Activated CD4-positive, alpha-beta memory T cell treated with anti-CD3 and anti-CD28 coated beads, Interleukin-2, amount 10 ng/mL, durations not matched to agents 7 days and 5 days (primary cell): Measurements from ENCODE around the gene PDE6B. TPM values are rescaled to one million over a fixed set of nuclear protein-coding genes. Genes with fewer than 3 reads are reported as not detected.

Source experiments
- CTCF ChIA-PET: fragments of 350-600 bp; sonication (Branson Sonifier 250); formaldehyde crosslinking; loops from one replicate; lab custom pipeline; 2021; ENCODE audit warnings: antibody characterized with exemption, inconsistent platforms; lab: Charles Lee
- POLR2A ChIA-PET: fragments of 350-600 bp; sonication (Branson Sonifier 250); formaldehyde crosslinking; loops from one replicate; lab custom pipeline; 2021; ENCODE audit warnings: antibody characterized with exemption; lab: Charles Lee
- DNase-seq: peaks from one replicate; pipeline ENCODE4 v3.0.0-alpha.2; 2020
- H3K27ac Mint-ChIP-seq: one replicate; pipeline ENCODE4 v1.8.0; 2021; ENCODE audit warnings: mild to moderate bottlenecking, mixed read lengths
- H3K27me3 Mint-ChIP-seq: one replicate; pipeline ENCODE4 v1.8.0; 2021; ENCODE audit warnings: mixed read lengths
- H3K36me3 Mint-ChIP-seq: one replicate; pipeline ENCODE4 v1.8.0; 2021; ENCODE audit warnings: low read depth, mixed read lengths
- H3K4me1 Mint-ChIP-seq: one replicate; pipeline ENCODE4 v1.8.0; 2021; ENCODE audit warnings: mixed read lengths
- H3K4me3 Mint-ChIP-seq: one replicate; pipeline ENCODE4 v1.8.0; 2021; ENCODE audit warnings: mild to moderate bottlenecking, mixed read lengths
- H3K9me3 Mint-ChIP-seq: one replicate; pipeline ENCODE4 v1.8.0; 2021; ENCODE audit warnings: mixed read lengths
- total RNA-seq, 2 experiments: library from RNA; stranded (reverse); gene quantifications; one replicate each; pipeline ENCODE4 v1.2.3, GENCODE V29; 2021

Gene PDE6B
- total RNA-seq, 2 experiments from 2014 or later = 13.3 to 16.4 TPM

DNA sequence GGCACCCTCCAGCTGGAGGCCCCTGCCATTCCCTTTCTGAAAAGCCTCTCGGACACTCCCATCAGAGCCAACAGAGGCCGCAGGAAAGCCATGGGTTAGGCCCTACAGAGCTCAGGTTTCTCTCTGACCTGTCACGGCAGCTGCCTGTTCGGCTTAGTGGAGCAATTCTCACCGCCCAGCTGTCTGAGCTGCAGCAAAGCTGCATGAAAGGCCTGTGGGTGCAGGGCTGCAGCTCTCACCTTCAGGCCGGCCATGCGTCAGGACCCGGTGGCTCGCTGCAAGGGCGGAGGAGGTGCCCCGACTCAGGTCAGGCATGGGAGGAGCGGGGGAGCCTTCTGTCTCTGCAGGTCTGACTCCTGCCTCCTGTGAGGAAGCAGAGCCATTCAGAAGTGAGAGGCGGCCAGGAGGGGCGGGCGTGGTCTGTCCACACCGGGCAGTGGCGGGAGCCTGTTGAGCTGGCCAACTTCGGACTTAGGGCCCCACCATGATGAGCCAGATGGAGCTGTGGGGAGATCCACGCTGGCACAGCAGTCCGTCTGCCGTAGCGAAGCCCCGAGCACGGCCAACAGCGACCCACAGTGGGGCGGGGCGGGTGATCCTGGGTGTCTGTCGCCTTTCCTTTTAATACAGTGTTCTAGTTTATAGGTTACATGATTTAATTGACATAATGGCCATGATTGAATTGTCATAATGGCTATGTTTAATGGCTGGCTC, 23.4 kb downstream of the PDE6B start:
- H3K36me3 Mint-ChIP-seq = no peaks in the 10 kb centered on the region
- peaks cover 3% of the 10 kb centered on the region for H3K27me3 Mint-ChIP-seq
- CTCF ChIA-PET = no interaction called here
- POLR2A ChIA-PET = no interaction called here
- no peak overlapping the region for H3K27ac Mint-ChIP-seq
- H3K4me1 Mint-ChIP-seq = peaks cover 2% of the 10 kb centered on the region
- no peak overlapping the region for H3K4me3 Mint-ChIP-seq
- H3K9me3 Mint-ChIP-seq = peaks cover 9% of the 10 kb centered on the region
- no peak for DNase-seq

DNA sequence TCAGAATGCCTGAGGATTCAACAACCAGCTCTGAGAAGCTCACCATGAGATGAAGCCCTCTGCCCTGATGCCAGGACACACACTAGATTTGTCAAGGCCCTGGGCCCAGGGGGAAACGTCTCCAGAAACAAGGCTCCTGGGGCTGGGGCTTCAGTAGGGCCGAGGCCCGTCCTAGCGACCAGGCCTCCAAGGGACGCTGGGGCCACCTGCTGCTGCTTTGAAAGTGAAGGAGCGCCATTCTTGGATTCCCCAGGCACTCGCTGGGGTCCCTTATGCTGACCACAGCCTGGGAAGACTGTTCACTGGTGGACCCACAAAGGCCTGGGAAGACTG, 23.9 kb downstream of the PDE6B start:
- Mint-ChIP-seq H3K4me3 (no peak overlapping the region), H3K9me3 (peaks cover 9% of the 10 kb centered on the region), H3K27ac (no peak overlapping the region), H3K36me3 (no peaks in the 10 kb centered on the region), H3K4me1 (peaks cover 2% of the 10 kb centered on the region), H3K27me3 (peaks cover 3% of the 10 kb centered on the region)
- ChIA-PET POLR2A (no interaction called here), CTCF (no interaction called here)
- no peak for DNase-seq

GRCh38 chr4:649751-650310, 24.5 kb downstream of the PDE6B start:
- H3K27me3 Mint-ChIP-seq = peaks cover 3% of the 10 kb centered on the region
- H3K9me3 Mint-ChIP-seq = peaks cover 7% of the 10 kb centered on the region
- no peak overlapping the region for H3K4me3 Mint-ChIP-seq
- no peaks in the 10 kb centered on the region for H3K36me3 Mint-ChIP-seq
- POLR2A ChIA-PET = no interaction called here
- CTCF ChIA-PET = no interaction called here
- H3K4me1 Mint-ChIP-seq = peaks cover 2% of the 10 kb centered on the region
- H3K27ac Mint-ChIP-seq = no peak overlapping the region
- DNase-seq = no peak

GRCh38 chr4:650461-650860, 25.1 kb downstream of the PDE6B start:
- Mint-ChIP-seq H3K4me1 (peaks cover 2% of the 10 kb centered on the region), H3K36me3 (no peaks in the 10 kb centered on the region), H3K4me3 (no peak overlapping the region), H3K27me3 (peaks cover 3% of the 10 kb centered on the region), H3K27ac (no peak overlapping the region), H3K9me3 (peaks cover 6% of the 10 kb centered on the region)
- no peak for DNase-seq
- CTCF ChIA-PET = no interaction called here
- POLR2A ChIA-PET = no interaction called here

DNA sequence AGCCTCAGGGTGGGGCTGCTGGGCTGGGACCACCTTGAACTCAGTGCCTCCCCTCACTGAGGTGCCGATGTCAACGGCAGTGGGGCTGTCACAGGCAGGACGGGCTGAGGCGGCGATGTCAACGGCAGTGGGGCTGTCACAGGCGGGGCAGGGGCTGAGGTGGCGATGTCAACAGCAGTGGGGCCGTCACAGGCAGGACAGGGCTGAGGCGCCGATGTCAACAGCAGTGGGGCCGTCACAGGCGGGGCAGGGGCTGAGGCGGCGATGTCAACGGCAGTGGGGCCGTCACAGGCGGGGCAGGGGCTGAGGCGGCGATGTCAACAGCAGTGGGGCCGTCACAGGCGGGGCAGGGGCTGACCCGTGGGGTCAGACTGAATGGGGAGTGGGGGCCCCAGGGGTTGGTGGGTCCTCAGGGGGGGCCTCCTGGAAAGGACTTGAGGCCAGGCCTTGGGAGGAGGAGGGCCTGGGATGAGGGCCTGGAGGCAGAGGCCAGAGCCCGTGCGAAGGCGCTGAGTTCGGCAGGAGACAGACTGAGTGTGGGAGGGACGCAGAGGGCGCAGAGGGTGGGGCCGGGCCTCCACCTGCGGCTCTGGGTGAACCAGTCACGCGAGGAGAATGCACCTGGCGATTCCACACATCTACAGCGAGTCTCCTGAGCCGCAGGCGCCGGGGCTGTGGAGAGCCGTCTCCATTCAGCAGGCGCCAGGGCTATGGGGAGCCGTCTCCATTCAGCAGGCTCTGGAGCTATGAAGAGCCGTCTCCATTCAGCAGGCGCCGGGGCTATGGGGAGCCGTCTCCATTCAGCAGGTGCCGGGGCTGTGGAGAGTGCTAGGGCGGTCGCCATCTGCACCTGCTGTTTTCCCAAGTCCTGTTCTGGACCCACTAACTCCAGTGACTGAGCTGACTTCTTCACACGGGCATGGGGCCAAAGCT, 25.8 kb downstream of the PDE6B start:
- Mint-ChIP-seq H3K9me3 (peaks cover under 1% of the 10 kb centered on the region), H3K27me3 (peaks cover 3% of the 10 kb centered on the region), H3K4me1 (peaks cover 2% of the 10 kb centered on the region), H3K36me3 (no peaks in the 10 kb centered on the region), H3K27ac (no peak overlapping the region), H3K4me3 (no peak overlapping the region)
- no peak for DNase-seq
- ChIA-PET POLR2A (no interaction called here), CTCF (no interaction called here)

GRCh38 chr4:651884-652642, 26.7 kb downstream of the PDE6B start:
- Mint-ChIP-seq H3K27ac (no peak overlapping the region), H3K36me3 (peaks cover 3% of the 10 kb centered on the region), H3K27me3 (no peaks in the 10 kb centered on the region), H3K4me1 (no peaks in the 10 kb centered on the region), H3K4me3 (no peak overlapping the region), H3K9me3 (no peaks in the 10 kb centered on the region)
- CTCF ChIA-PET = no interaction called here
- no peak for DNase-seq
- POLR2A ChIA-PET = no interaction called here

DNA sequence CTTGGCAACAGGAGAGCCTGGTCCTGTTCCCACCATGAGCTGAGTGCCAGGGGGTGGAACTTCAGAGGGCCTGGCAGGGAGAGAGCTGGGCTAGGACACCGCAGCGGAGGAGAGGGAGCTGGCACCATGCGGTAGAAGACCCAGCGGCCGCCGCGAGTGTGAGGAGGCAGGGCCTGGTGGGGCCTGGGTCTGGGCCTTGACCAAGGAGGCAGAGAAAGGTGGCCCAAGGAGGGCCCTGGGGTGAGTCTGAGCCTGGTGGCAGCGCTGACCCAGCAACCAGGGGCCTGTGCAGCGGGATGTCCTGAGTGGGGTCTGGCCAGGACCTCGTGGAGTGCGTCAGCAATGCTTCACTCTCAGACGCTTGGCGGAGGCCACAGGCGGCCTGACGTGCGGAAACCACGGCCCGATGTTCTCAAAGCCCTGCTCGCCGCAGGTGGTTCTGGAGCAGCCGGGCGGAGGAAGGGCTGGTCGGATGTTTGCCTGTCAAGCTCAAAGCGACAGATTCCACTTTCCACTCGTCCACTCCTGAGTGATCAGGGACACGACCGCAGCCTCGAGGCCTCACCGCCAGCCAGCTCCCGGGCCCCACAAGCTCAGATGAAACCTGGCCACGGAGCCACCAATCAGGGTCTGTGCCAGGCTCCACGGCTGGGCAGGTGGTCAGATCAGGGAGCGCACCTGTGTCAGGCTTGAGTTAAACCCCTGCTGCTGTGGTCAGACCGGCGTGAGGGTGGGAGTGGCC, 27.9 kb downstream of the PDE6B start:
- ChIA-PET CTCF (no interaction called here), POLR2A (no interaction called here)
- Mint-ChIP-seq H3K27ac (no peak overlapping the region), H3K4me1 (no peaks in the 10 kb centered on the region), H3K4me3 (no peak overlapping the region), H3K27me3 (no peaks in the 10 kb centered on the region), H3K9me3 (no peaks in the 10 kb centered on the region), H3K36me3 (peaks cover 3% of the 10 kb centered on the region)
- DNase-seq = no peak

GRCh38 chr4:653831-654502, 28.6 kb downstream of the PDE6B start:
- peaks cover 3% of the 10 kb centered on the region for H3K36me3 Mint-ChIP-seq
- POLR2A ChIA-PET = no interaction called here
- no peak overlapping the region for H3K27ac Mint-ChIP-seq
- CTCF ChIA-PET = no interaction called here
- H3K27me3 Mint-ChIP-seq = no peaks in the 10 kb centered on the region
- DNase-seq = no peak
- H3K9me3 Mint-ChIP-seq = no peaks in the 10 kb centered on the region
- no peaks in the 10 kb centered on the region for H3K4me1 Mint-ChIP-seq
- H3K4me3 Mint-ChIP-seq = no peak overlapping the region

- Mint-ChIP-seq H3K9me3 (peaks cover 4% of the 10 kb centered on the region), H3K4me1 (no peaks in the 10 kb centered on the region), H3K27me3 (no peaks in the 10 kb centered on the region), H3K4me3 (no peak overlapping the region), H3K36me3 (peaks cover 3% of the 10 kb centered on the region), H3K27ac (no peak overlapping the region)
- POLR2A ChIA-PET = no interaction called here
- DNase-seq = no peak
- CTCF ChIA-PET = no interaction called here
Observed at GRCh38 chr4:654503-654845, 29.1 kb downstream of the PDE6B start.

GRCh38 chr4:654871-655463, 29.6 kb downstream of the PDE6B start:
- CTCF ChIA-PET = no interaction called here
- peaks cover 7% of the 10 kb centered on the region for H3K9me3 Mint-ChIP-seq

DNA sequence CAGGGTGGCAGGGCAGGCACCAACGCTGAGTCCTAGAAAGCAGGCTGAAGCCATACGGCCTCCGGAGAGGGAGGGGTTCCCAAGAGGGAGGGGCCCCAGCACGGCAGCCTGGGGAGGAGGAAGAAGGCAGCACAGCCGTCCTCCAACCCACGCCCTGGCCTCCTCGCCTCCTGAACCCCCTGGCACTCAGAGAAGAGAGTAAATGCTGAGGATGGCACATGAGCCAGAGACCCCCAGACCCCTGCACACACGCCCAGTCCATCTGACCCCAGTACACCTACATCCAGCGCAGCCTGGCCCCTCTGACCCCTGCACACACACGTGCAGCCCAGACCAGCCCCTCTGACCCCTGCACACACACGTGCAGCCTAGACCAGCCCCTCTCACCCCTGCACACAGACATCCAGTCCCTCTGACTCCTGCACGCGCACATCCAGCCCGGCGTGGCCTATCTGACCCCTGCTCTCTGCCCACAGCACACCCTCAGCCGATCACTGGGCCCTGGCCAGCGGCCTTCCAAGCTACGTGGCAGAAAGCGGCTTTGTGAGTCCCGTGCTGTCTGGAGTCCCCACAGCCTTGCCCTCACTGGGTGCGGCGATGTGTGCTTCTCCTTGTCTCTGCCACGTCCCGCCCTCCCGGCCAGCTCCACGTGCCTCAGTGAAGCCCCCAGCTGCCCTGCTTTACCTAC, 30.2 kb downstream of the PDE6B start:
- H3K27ac Mint-ChIP-seq = no peak overlapping the region
- CTCF ChIA-PET = no interaction called here
- peaks cover 9% of the 10 kb centered on the region for H3K36me3 Mint-ChIP-seq
- POLR2A ChIA-PET = no interaction called here
- H3K4me1 Mint-ChIP-seq = no peaks in the 10 kb centered on the region
- peaks cover 11% of the 10 kb centered on the region for H3K9me3 Mint-ChIP-seq
- H3K27me3 Mint-ChIP-seq = no peaks in the 10 kb centered on the region
- no peak overlapping the region for H3K4me3 Mint-ChIP-seq
- no peak for DNase-seq

More at GRCh38 chr4:654871-655463, 29.6 kb downstream of the PDE6B start:
- Mint-ChIP-seq H3K4me1 (no peaks in the 10 kb centered on the region), H3K4me3 (no peak overlapping the region), H3K27me3 (no peaks in the 10 kb centered on the region), H3K36me3 (peaks cover 6% of the 10 kb centered on the region), H3K27ac (no peak overlapping the region)
- no peak for DNase-seq
- POLR2A ChIA-PET = no interaction called here
